ENCODE results near the gene RPL27A. TPM values are rescaled to one million over a fixed set of nuclear protein-coding genes. Genes with fewer than 3 reads are reported as not detected.
A peak's percentile ranks its signal among the peaks of the same experiment; 100 is the strongest.

The RPL27A gene
- total and polyA plus RNA-seq, 2 of the 8 experiments (the other 6 are each of a cell fraction or from before 2014, with no cell fraction given), result 1,756 to 1,777 TPM

DNA sequence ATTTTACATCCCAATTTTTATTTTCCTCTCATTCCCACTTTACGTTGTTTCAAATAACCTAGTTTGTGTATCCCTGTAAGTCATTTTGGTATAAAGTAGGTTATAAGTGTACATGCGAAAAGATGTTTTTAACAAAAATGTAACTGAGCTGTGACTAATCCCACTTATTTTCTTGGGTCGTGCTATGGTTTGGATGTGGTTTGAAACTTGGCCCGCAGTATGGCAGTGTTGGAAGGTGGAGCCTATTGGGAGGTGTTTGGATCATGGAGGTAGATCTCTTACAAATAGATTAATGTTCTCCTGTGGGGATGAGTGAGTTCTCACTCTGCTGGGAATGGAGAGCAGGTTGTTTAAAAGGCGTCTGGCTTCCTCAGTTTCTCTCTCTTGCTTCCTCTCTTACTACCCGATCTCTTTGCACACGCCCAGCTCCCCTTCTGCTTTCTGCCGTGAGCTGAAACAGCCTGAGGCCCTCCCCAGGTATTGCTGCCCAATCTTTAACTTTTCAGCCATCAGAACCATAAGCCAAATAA, 7.2 kb downstream of the RPL27A start:
- Histone ChIP-seq H3K4me2 (ENCODE audit: insufficient read depth in 1 of 2, low read depth in 2 of 2, low read length in 2 of 2) (peak overlapping the region; percentile 76 to 77), H4K20me1 (replicated peaks in 1 of 2; ENCODE audit: control insufficient read depth in 1 of 2, insufficient read depth in 2 of 2, low read length in 2 of 2) (peaks cover 0 to 6% of the 10 kb centered on the region in 2 experiments), H3K18ac (ENCODE audit: extremely low read depth, low read length) (no peak overlapping the region), H3K27me3 (replicated peaks in 1 of 4; ENCODE audit: control insufficient read depth in 3 of 4, extremely low read depth in 1 of 4, insufficient read depth in 3 of 4, low read length in 3 of 4) (no peaks in the 10 kb centered on the region), H2AFZ (ENCODE audit: low read length) (no peak overlapping the region), H2BK5ac (ENCODE audit: low read depth, low read length) (no peak overlapping the region), H2BK120ac (replicated peaks; ENCODE audit: low read depth, low read length) (no peak overlapping the region), H2BK12ac (ENCODE audit: low read depth, low read length) (no peak overlapping the region), H2AK5ac (ENCODE audit: low read depth, low read length) (no peak overlapping the region), H3K14ac (ENCODE audit: insufficient read length) (no peak overlapping the region), H2BK20ac (ENCODE audit: low read length) (no peak overlapping the region), H2BK15ac (ENCODE audit: low read length) (no peak overlapping the region), H3K9ac (replicated peaks in 1 of 4; ENCODE audit: extremely low read depth in 1 of 4, low read depth in 3 of 4, low read length in 3 of 4) (no peak overlapping the region), H3K79me2 (ENCODE audit: control insufficient read depth in 1 of 2, insufficient read depth in 2 of 2, low read length in 2 of 2) (peaks cover 0 to 14% of the 10 kb centered on the region in 2 experiments; a peak in 2 of 4 replicates), H4K91ac (replicated peaks; ENCODE audit: insufficient read length, low read length) (no peak overlapping the region), H3K4me3 (ENCODE audit: extremely low read depth in 1 of 4, insufficient read depth in 2 of 4, low read depth in 3 of 4, low read length in 4 of 4) (peak overlapping the region; percentile 38 to 68 (median 48); a peak in 5 of 8 replicates), H3K79me1 (ENCODE audit: low read depth, low read length) (0 out of 2 replicates have a peak, but pooled peaks cover 2% of the 10 kb centered on the region), H4K5ac (ENCODE audit: insufficient read length, low read depth, low read length) (peak overlapping the region; percentile 10), H3K23ac (ENCODE audit: insufficient read length) (no peak overlapping the region), H3K27ac (ENCODE audit: low read depth, low read length) (no peak overlapping the region), H3K23me2 (ENCODE audit: low read depth, low read length) (peaks cover 5% of the 10 kb centered on the region), H4K8ac (ENCODE audit: extremely low read depth, insufficient read depth, low read length) (no peak overlapping the region), H3K4ac (replicated peaks; ENCODE audit: insufficient read length, low read depth, low read length) (no peak overlapping the region), H3K9me3 (ENCODE audit: insufficient read depth in 2 of 2, low read depth in 1 of 2, low read length in 1 of 2) (no peaks in the 10 kb centered on the region), H3K36me3 (ENCODE audit: control insufficient read depth in 2 of 4, insufficient read depth in 4 of 4, low read length in 3 of 4) (peaks cover 18 to 47% (median 33%) of the 10 kb centered on the region in 4 experiments), H3K56ac (replicated peaks; ENCODE audit: insufficient read length, low read depth, low read length) (no peak overlapping the region), H3K4me1 (replicated peaks in 1 of 4; ENCODE audit: control insufficient read depth in 3 of 4, insufficient read depth in 4 of 4, low read length in 3 of 4) (peaks cover 0 to 10% (median 4%) of the 10 kb centered on the region in 4 experiments; a peak in 3 of 7 replicates)
- no peak for DNase-seq (ENCODE audit: low read depth in 1 of 2, low spot score in 2 of 2)
- ChIA-PET POLR2A (ENCODE audit: partially characterized antibody) (interaction anchor here (0.7 to 10.7 kb wide), 22 partner anchors 10 to 181 kb away, joined by 3 to 248 read pairs (median 7); partner anchors contain the start of gene STK33), CTCF (ENCODE audit: partially characterized antibody) (interaction anchor here (0.8 to 1.6 kb wide), 2 partner anchors 10 to 99 kb away, joined by 3 to 5 read pairs; no protein-coding TSS in a partner anchor)
- TF ChIP-seq SP4 (IDR thresholded peaks at IDR 0.05; ENCODE audit: low read length) (no peak), POLR2A (IDR thresholded peaks at IDR 0.05; ENCODE audit: control extremely low read depth in 1 of 2, low read depth in 2 of 2, low read length in 2 of 2) (peak in 1 of 2 experiments; percentile 54; a peak in 2 of 3 replicates)
- FAIRE-seq, result no peak
- WGBS, 2 experiments (ENCODE audit: extremely low coverage in 1 of 2, insufficient coverage in 1 of 2, insufficient read length in 1 of 2, insufficient replicate concordance in 2 of 2, low coverage in 1 of 2, low lambda C conversion rate in 2 of 2, missing lambda C conversion rate in 1 of 2), result 91% methylated on average over 8 of the region's 8 CpGs; no CpG with 5 or more reads in 1 of the 2 experiments

Measured in H1 (cell line).